Right atrium auricular region (tissue), 2 donors: ENCODE results near the gene TRPM5. TPM values are rescaled to one million over a fixed set of nuclear protein-coding genes. Genes with fewer than 3 reads are reported as not detected.

Experiments used
- DNase-seq: peaks from one replicate; pipeline ENCODE4 v3.0.0-alpha.2; 2019; ENCODE audit warnings: low spot score
- H3K27ac ChIP-seq, 2 donors: fragments of 200-600 bp; sonication (generic); 1 replicate in 1 of 2; 2 replicates in 1 of 2; pipeline ENCODE4 v1.5.1; 2016 to 2019
- H3K27me3 ChIP-seq, 2 donors: fragments of 200-600 bp; sonication (generic); one replicate each; pipeline versions ENCODE4 v1.5.1 to v1.6.0; 2017 to 2019
- H3K36me3 ChIP-seq: fragments of 200-600 bp; sonication (generic); one replicate; pipeline ENCODE4 v1.5.1; 2016
- H3K4me1 ChIP-seq, 2 donors: fragments of 200-600 bp; sonication (generic); one replicate each; pipeline versions ENCODE4 v1.5.1 to v1.6.0; 2017 to 2019
- H3K4me3 ChIP-seq, 2 donors: fragments of 200-600 bp; sonication (generic); 1 replicate in 1 of 2; 2 replicates in 1 of 2; pipeline ENCODE4 v1.5.1; 2017 to 2019; ENCODE audit warnings: mild to moderate bottlenecking in 1 of 2, moderate library complexity in 1 of 2
- H3K9me3 ChIP-seq, 2 donors: fragments of 200-600 bp; sonication (generic); one replicate each; pipeline ENCODE4 v1.5.1; 2019
- total RNA-seq, 2 donors: library from RNA; depleted of rRNA; stranded (reverse); fragments of >200 nt; gene quantifications; one replicate each; pipeline ENCODE4 v1.1.0, GENCODE V29; 2016
- TF ChIP-seq, protein P1 (sequence below), 2 donors: fragments of 200-600 bp; sonication (generic); IDR thresholded peaks; one replicate each; pipeline ENCODE4 v1.5.1; 2019; ENCODE audit warnings: antibody characterized with exemption in 2 of 2

TRPM5 gene
- total RNA-seq, 2 donors from 2014 or later = not detected

GRCh38 chr11:2451916-2452315, 7.6 kb upstream of the TRPM5 start:
- TF ChIP-seq, protein P1, sequence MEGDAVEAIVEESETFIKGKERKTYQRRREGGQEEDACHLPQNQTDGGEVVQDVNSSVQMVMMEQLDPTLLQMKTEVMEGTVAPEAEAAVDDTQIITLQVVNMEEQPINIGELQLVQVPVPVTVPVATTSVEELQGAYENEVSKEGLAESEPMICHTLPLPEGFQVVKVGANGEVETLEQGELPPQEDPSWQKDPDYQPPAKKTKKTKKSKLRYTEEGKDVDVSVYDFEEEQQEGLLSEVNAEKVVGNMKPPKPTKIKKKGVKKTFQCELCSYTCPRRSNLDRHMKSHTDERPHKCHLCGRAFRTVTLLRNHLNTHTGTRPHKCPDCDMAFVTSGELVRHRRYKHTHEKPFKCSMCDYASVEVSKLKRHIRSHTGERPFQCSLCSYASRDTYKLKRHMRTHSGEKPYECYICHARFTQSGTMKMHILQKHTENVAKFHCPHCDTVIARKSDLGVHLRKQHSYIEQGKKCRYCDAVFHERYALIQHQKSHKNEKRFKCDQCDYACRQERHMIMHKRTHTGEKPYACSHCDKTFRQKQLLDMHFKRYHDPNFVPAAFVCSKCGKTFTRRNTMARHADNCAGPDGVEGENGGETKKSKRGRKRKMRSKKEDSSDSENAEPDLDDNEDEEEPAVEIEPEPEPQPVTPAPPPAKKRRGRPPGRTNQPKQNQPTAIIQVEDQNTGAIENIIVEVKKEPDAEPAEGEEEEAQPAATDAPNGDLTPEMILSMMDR (IDR thresholded peaks at IDR 0.05) = no peak
- Histone ChIP-seq H3K9me3 (no peaks in the 10 kb centered on the region), H3K36me3 (no peaks in the 10 kb centered on the region), H3K27me3 (no peaks in the 10 kb centered on the region), H3K4me3 (no peak overlapping the region), H3K27ac (no peak overlapping the region), H3K4me1 (peaks cover 0 to 26% of the 10 kb centered on the region in 2 donors)
- no peak for DNase-seq

- Histone ChIP-seq H3K27me3 (no peaks in the 10 kb centered on the region), H3K4me1 (peaks cover 0 to 32% of the 10 kb centered on the region in 2 donors), H3K27ac (no peak overlapping the region), H3K4me3 (no peak overlapping the region), H3K9me3 (no peaks in the 10 kb centered on the region), H3K36me3 (no peaks in the 10 kb centered on the region)
- no peak for DNase-seq
- TF ChIP-seq, protein P1 (IDR thresholded peaks at IDR 0.05) = no peak
Measured at GRCh38 chr11:2451336-2451735, 7.0 kb upstream of the TRPM5 start.

- no peaks in the 10 kb centered on the region for H3K27me3 ChIP-seq
- H3K4me1 ChIP-seq = peaks cover 0 to 40% of the 10 kb centered on the region in 2 donors
- no peak overlapping the region for H3K27ac ChIP-seq
- no peak overlapping the region for H3K4me3 ChIP-seq
- H3K9me3 ChIP-seq = no peaks in the 10 kb centered on the region
- DNase-seq = no peak
- no peaks in the 10 kb centered on the region for H3K36me3 ChIP-seq
- TF ChIP-seq, protein P1 (IDR thresholded peaks at IDR 0.05) = no peak
Measured at GRCh38 chr11:2450321-2451041, 6.2 kb upstream of the TRPM5 start.

DNA sequence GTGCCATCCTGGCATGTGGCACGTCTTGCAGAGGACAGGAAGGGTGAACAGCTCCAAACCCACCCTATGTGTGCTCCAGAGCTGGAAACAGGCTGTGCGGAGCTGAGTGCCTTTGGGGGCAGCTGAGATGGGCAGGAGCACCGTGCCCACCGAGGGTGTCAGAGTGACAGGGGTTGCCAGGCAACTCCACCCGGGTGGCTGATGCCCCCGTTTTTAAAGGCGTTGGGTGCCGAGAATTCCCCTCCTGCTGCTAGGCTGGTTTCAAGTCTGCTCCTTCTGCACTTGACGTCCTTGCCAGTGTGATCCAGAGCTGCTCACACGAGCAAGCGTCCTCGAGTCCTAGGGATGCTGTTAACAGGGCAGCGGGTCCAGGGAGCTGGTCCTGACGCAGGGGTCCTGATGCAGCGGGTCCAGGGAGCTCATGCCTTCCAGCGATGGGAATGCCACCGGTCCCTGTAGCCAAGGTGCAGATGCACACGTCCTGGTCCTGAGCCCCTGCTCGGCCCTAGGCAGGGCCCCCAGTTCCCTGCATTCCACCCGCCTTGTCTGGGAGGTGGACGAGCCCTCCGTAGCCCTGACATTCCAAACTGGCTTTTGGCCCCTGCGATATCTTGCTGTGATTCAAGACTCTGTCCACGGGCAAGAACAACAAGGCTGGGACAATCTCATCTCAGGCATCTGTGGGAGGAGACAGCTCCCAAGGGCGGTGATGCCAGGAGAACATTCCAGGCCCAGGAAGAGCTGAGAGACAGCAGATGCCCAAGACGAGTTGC, 5.4 kb upstream of the TRPM5 start:
- Histone ChIP-seq H3K4me3 (no peak overlapping the region), H3K9me3 (no peaks in the 10 kb centered on the region), H3K4me1 (peaks cover 0 to 43% of the 10 kb centered on the region in 2 donors), H3K27me3 (no peaks in the 10 kb centered on the region), H3K27ac (peak overlapping the region; percentile 14 to 48), H3K36me3 (no peaks in the 10 kb centered on the region)
- TF ChIP-seq, protein P1 (IDR thresholded peaks at IDR 0.05) = no peak
- DNase-seq = no peak

- Histone ChIP-seq H3K36me3 (no peaks in the 10 kb centered on the region), H3K27me3 (no peaks in the 10 kb centered on the region), H3K9me3 (no peaks in the 10 kb centered on the region), H3K27ac (peak overlapping the region; percentile 48), H3K4me1 (peaks cover 0 to 48% of the 10 kb centered on the region in 2 donors), H3K4me3 (no peak overlapping the region)
- no peak for DNase-seq
- TF ChIP-seq, protein P1 (IDR thresholded peaks at IDR 0.05) = no peak
Measured at GRCh38 chr11:2448661-2449547, 4.6 kb upstream of the TRPM5 start.
